HepG2 (cell line): ENCODE measurements around the gene APC2. TPM values are rescaled to one million over a fixed set of nuclear protein-coding genes. Genes with fewer than 3 reads are reported as not detected.

Source experiments
- ATAD3A ChIP-seq: sonication (generic); formaldehyde crosslinking; IDR thresholded peaks from 2 replicates; pipeline ENCODE4 v1.4.0; 2020; ENCODE audit warnings: missing genetic modification reagents
- CBX1 ChIP-seq: IDR thresholded peaks from one replicate; pipeline ENCODE4 v1.6.1; 2016; ENCODE audit warnings: antibody characterized with exemption, low read depth
- DDIT3 ChIP-seq: sonication (generic); formaldehyde crosslinking; IDR thresholded peaks from 2 replicates; pipeline ENCODE4 v1.4.0; 2020; ENCODE audit warnings: mild to moderate bottlenecking, missing genetic modification reagents
- ELF1 ChIP-seq: sonication (generic); formaldehyde crosslinking; IDR thresholded peaks from 2 replicates; pipeline ENCODE4 v1.4.0; 2020; ENCODE audit warnings: missing genetic modification reagents
- ELF4 ChIP-seq: sonication (generic); formaldehyde crosslinking; IDR thresholded peaks from 2 replicates; pipeline ENCODE4 v1.5.0; 2020; ENCODE audit warnings: missing genetic modification reagents, mild to moderate bottlenecking, moderate library complexity, borderline replicate concordance
- GLI4 ChIP-seq: sonication (generic); formaldehyde crosslinking; IDR thresholded peaks from 2 replicates; pipeline ENCODE4 v1.5.1; 2020; ENCODE audit warnings: missing genetic modification reagents, mild to moderate bottlenecking, moderate library complexity, borderline replicate concordance
- JUN ChIP-seq: sonication (generic); formaldehyde crosslinking; IDR thresholded peaks from 2 replicates; pipeline ENCODE4 v1.4.0; 2020; ENCODE audit warnings: mild to moderate bottlenecking, missing genetic modification reagents
- KMT2A ChIP-seq: sonication (generic); formaldehyde crosslinking; IDR thresholded peaks from 2 replicates; pipeline ENCODE4 v1.4.0; 2020; ENCODE audit warnings: missing genetic modification reagents
- MIER3 ChIP-seq: IDR thresholded peaks from 2 replicates; pipeline ENCODE4 v1.6.1; 2016; ENCODE audit warnings: missing compliant biosample characterization, borderline replicate concordance
- PTBP1 ChIP-seq: fragments of 200-400 bp; formaldehyde crosslinking; IDR thresholded peaks from 2 replicates; pipeline ENCODE4 v1.6.1; 2018; ENCODE audit warnings: low read length, low read depth; ENCODE audit not compliant: poor library complexity, severe bottlenecking
- RBFOX2 ChIP-seq: fragments of 200-400 bp; formaldehyde crosslinking; IDR thresholded peaks from 2 replicates; pipeline ENCODE4 v1.6.1; 2017; ENCODE audit warnings: low read depth, mild to moderate bottlenecking, low read length
- SIN3B ChIP-seq: fragments of 150-350 bp; IDR thresholded peaks from 2 replicates; pipeline ENCODE4 v1.6.1; 2014; ENCODE audit warnings: low read length
- SKI ChIP-seq: fragments of 450-650 bp; IDR thresholded peaks from one replicate; pipeline ENCODE4 v1.6.1; 2018; ENCODE audit warnings: mild to moderate bottlenecking; ENCODE audit not compliant: partially characterized antibody
- SMAD1 ChIP-seq: sonication (generic); formaldehyde crosslinking; IDR thresholded peaks from 2 replicates; pipeline ENCODE4 v1.4.0; 2020; ENCODE audit warnings: missing genetic modification reagents, low read depth, mild to moderate bottlenecking, borderline replicate concordance
- STAT5B ChIP-seq: sonication (generic); formaldehyde crosslinking; IDR thresholded peaks from 2 replicates; pipeline ENCODE4 v1.4.0; 2020; ENCODE audit warnings: missing genetic modification reagents
- YY1 ChIP-seq: IDR thresholded peaks from 2 replicates; pipeline ENCODE4 v1.6.1; 2011; ENCODE audit warnings: low read length, low read depth, moderate library complexity, mild to moderate bottlenecking; ENCODE audit not compliant: insufficient read depth, insufficient replicate concordance
- ZNF570 ChIP-seq: sonication (generic); formaldehyde crosslinking; IDR thresholded peaks from 2 replicates; pipeline ENCODE4 v1.4.0; 2020; ENCODE audit warnings: mild to moderate bottlenecking, missing genetic modification reagents, borderline replicate concordance
- ZNF605 ChIP-seq: sonication (generic); formaldehyde crosslinking; IDR thresholded peaks from 2 replicates; pipeline ENCODE4 v1.8.0; 2022; ENCODE audit warnings: mild to moderate bottlenecking, missing genetic modification reagents
- ZNF709 ChIP-seq: sonication (generic); formaldehyde crosslinking; IDR thresholded peaks from 2 replicates; pipeline ENCODE4 v1.5.0; 2020; ENCODE audit warnings: mild to moderate bottlenecking, missing genetic modification reagents
- polyA plus RNA-seq, 8 experiments: library from polyadenylated mRNA; depleted of rRNA in 3 of 8; stranded (reverse) in 7 of 8; unstranded in 1 of 8; fragments of >200 nt; fragmentation: Illumina TruSeq in 4 of 8; extraction: Trizol in 4 of 8; gene quantifications; 2 replicates each; pipeline versions ENCODE4 v1.2.1 to v1.2.3, GENCODE V29; 2011 to 2016; ENCODE audit warnings: low read depth in 4 of 8, missing spikeins in 1 of 8, mixed read lengths in 1 of 8; ENCODE audit not compliant: insufficient read depth in 1 of 8
- total RNA-seq, 5 experiments: library from RNA; depleted of rRNA; stranded (reverse); fragments of >200 nt; fragmentation: Illumina TruSeq; extraction: Trizol; gene quantifications; 2 replicates each; pipeline ENCODE4 v1.2.3, GENCODE V29; 2016; ENCODE audit warnings: low read depth in 1 of 5
- TF ChIP-seq, protein P1 (sequence below): conservative IDR thresholded peaks from 2 replicates; pipeline ENCODE4 v1.6.1; 2018; ENCODE audit warnings: missing genetic modification reagents
- TF ChIP-seq, protein P2 (sequence below): sonication (generic); formaldehyde crosslinking; IDR thresholded peaks from 2 replicates; pipeline ENCODE4 v1.4.0; 2020; ENCODE audit warnings: missing genetic modification reagents
- TF ChIP-seq, protein P3 (sequence below): sonication (generic); formaldehyde crosslinking; conservative IDR thresholded peaks from 2 replicates; pipeline ENCODE4 v1.4.0; 2020; ENCODE audit warnings: mild to moderate bottlenecking, missing genetic modification reagents, moderate library complexity

APC2 gene
- total and polyA plus RNA-seq, 2 of the 13 experiments (the other 11 are each of a cell fraction or from before 2014, with no cell fraction given): 0.08 to 0.22 TPM

GRCh38 chr19:1478934-1479707 lies 29.2 kb downstream of the APC2 start, which contains the start of gene C19orf25 (continued):
- TF ChIP-seq CBX1 (no peak), JUN (CRISPR knock-in tag) (0 out of 2 replicates have a peak, but pooled peaks have one; percentile 44), ELF1 (CRISPR knock-in tag) (peak; percentile 92), DDIT3 (CRISPR knock-in tag) (no peak), SKI (peak; percentile 68), SIN3B (no peak), ZNF570 (CRISPR knock-in tag) (no peak), ELF4 (CRISPR knock-in tag) (peak; percentile 74; the same call in 1 of the 2 replicates), STAT5B (CRISPR knock-in tag) (no peak), RBFOX2 (peak; percentile 91), MIER3 (CRISPR knock-in tag) (peak; percentile 70; the same call in 1 of the 2 replicates), ZNF605 (CRISPR knock-in tag) (peak; percentile 85), YY1 (peak; percentile 46), KMT2A (CRISPR knock-in tag) (no peak; the same call in 1 of the 2 replicates), ATAD3A (CRISPR knock-in tag) (no peak), ZNF709 (CRISPR knock-in tag) (peak; percentile 75), GLI4 (CRISPR knock-in tag) (no peak), SMAD1 (CRISPR knock-in tag) (no peak), PTBP1 (no peak)
- TF ChIP-seq, protein P1, sequence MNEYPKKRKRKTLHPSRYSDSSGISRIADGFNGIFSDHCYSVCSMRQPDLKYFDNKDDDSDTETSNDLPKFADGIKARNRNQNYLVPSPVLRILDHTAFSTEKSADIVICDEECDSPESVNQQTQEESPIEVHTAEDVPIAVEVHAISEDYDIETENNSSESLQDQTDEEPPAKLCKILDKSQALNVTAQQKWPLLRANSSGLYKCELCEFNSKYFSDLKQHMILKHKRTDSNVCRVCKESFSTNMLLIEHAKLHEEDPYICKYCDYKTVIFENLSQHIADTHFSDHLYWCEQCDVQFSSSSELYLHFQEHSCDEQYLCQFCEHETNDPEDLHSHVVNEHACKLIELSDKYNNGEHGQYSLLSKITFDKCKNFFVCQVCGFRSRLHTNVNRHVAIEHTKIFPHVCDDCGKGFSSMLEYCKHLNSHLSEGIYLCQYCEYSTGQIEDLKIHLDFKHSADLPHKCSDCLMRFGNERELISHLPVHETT (CRISPR knock-in tag): peak; percentile 70; the same call in 1 of the 2 replicates
- TF ChIP-seq, protein P2, sequence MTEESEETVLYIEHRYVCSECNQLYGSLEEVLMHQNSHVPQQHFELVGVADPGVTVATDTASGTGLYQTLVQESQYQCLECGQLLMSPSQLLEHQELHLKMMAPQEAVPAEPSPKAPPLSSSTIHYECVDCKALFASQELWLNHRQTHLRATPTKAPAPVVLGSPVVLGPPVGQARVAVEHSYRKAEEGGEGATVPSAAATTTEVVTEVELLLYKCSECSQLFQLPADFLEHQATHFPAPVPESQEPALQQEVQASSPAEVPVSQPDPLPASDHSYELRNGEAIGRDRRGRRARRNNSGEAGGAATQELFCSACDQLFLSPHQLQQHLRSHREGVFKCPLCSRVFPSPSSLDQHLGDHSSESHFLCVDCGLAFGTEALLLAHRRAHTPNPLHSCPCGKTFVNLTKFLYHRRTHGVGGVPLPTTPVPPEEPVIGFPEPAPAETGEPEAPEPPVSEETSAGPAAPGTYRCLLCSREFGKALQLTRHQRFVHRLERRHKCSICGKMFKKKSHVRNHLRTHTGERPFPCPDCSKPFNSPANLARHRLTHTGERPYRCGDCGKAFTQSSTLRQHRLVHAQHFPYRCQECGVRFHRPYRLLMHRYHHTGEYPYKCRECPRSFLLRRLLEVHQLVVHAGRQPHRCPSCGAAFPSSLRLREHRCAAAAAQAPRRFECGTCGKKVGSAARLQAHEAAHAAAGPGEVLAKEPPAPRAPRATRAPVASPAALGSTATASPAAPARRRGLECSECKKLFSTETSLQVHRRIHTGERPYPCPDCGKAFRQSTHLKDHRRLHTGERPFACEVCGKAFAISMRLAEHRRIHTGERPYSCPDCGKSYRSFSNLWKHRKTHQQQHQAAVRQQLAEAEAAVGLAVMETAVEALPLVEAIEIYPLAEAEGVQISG (CRISPR knock-in tag): peak; percentile 84
- TF ChIP-seq, protein P3, sequence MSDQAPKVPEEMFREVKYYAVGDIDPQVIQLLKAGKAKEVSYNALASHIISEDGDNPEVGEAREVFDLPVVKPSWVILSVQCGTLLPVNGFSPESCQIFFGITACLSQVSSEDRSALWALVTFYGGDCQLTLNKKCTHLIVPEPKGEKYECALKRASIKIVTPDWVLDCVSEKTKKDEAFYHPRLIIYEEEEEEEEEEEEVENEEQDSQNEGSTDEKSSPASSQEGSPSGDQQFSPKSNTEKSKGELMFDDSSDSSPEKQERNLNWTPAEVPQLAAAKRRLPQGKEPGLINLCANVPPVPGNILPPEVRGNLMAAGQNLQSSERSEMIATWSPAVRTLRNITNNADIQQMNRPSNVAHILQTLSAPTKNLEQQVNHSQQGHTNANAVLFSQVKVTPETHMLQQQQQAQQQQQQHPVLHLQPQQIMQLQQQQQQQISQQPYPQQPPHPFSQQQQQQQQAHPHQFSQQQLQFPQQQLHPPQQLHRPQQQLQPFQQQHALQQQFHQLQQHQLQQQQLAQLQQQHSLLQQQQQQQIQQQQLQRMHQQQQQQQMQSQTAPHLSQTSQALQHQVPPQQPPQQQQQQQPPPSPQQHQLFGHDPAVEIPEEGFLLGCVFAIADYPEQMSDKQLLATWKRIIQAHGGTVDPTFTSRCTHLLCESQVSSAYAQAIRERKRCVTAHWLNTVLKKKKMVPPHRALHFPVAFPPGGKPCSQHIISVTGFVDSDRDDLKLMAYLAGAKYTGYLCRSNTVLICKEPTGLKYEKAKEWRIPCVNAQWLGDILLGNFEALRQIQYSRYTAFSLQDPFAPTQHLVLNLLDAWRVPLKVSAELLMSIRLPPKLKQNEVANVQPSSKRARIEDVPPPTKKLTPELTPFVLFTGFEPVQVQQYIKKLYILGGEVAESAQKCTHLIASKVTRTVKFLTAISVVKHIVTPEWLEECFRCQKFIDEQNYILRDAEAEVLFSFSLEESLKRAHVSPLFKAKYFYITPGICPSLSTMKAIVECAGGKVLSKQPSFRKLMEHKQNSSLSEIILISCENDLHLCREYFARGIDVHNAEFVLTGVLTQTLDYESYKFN (CRISPR knock-in tag): peak; percentile 50
